HFF-Myc (cell line): ENCODE data around the gene FHL1.

Experiments
- DNase-seq: peaks from one replicate; pipeline ENCODE4 v3.0.0-alpha.2; 2011; ENCODE audit warnings: low read depth; ENCODE audit errors: extremely low read depth
- H3K4me3 ChIP-seq: replicated peaks from 2 replicates; pipeline ENCODE4 v1.5.1; 2011; ENCODE audit warnings: low read depth, mild to moderate bottlenecking, control low read depth, low read length
- TF ChIP-seq, protein P1 (sequence below): IDR thresholded peaks from 2 replicates; pipeline ENCODE4 v1.5.1; 2012; ENCODE audit warnings: mild to moderate bottlenecking, low read depth, low read length, control low read depth; ENCODE audit errors: missing control alignments

The FHL1 gene

DNA sequence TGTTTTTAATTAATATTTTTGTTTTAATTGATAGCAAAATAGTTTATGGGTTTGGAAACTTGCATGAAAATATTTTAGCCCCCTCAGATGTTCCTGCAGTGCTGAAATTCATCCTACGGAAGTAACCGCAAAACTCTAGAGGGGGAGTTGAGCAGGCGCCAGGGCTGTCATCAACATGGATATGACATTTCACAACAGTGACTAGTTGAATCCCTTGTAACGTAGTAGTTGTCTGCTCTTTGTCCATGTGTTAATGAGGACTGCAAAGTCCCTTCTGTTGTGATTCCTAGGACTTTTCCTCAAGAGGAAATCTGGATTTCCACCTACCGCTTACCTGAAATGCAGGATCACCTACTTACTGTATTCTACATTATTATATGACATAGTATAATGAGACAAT, 63.5 kb downstream of the FHL1 start:
- TF ChIP-seq, protein P1, sequence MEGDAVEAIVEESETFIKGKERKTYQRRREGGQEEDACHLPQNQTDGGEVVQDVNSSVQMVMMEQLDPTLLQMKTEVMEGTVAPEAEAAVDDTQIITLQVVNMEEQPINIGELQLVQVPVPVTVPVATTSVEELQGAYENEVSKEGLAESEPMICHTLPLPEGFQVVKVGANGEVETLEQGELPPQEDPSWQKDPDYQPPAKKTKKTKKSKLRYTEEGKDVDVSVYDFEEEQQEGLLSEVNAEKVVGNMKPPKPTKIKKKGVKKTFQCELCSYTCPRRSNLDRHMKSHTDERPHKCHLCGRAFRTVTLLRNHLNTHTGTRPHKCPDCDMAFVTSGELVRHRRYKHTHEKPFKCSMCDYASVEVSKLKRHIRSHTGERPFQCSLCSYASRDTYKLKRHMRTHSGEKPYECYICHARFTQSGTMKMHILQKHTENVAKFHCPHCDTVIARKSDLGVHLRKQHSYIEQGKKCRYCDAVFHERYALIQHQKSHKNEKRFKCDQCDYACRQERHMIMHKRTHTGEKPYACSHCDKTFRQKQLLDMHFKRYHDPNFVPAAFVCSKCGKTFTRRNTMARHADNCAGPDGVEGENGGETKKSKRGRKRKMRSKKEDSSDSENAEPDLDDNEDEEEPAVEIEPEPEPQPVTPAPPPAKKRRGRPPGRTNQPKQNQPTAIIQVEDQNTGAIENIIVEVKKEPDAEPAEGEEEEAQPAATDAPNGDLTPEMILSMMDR = no peak
- no peak for DNase-seq
- no peak overlapping the region for H3K4me3 ChIP-seq

DNA sequence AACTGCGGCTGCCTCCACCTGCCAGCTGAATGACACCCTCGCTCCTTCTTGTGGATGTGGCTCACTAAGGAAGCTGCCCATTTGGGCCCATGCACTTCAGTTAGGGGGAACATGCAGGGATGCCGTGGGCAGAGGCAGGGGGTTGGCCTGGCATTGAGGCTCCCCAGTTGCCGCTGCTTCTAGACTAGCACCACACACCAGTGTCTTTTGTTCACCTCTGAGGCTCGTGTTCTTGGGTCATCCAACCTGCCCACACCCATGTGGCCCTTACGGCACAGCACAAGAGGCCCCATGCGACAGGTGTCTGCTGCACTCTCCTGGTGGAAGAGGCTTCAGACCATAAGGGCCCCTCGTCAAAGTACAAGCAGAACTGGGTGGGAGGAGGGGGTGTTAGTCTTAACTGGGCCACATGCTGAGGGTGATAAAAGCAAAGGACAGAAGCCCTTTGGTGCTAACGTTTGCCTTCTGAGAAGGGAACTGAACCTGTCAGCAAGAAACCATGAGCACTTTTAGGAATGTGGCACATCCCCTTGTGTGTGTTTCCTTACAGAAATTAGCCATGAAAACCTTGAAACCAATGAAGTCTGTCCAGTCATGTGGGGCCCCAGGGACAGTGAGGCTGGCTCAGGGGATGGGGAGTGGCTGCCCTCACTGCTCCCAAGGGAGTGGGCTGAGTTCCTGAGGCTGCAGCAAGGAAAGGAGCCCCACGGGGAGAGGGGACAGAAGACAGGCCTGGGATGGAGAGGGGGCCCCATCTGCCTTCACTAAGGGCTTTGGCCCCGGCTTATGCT, 64.6 kb downstream of the FHL1 start:
- no peak overlapping the region for H3K4me3 ChIP-seq
- DNase-seq = no peak
- TF ChIP-seq, protein P1 = no peak

DNA sequence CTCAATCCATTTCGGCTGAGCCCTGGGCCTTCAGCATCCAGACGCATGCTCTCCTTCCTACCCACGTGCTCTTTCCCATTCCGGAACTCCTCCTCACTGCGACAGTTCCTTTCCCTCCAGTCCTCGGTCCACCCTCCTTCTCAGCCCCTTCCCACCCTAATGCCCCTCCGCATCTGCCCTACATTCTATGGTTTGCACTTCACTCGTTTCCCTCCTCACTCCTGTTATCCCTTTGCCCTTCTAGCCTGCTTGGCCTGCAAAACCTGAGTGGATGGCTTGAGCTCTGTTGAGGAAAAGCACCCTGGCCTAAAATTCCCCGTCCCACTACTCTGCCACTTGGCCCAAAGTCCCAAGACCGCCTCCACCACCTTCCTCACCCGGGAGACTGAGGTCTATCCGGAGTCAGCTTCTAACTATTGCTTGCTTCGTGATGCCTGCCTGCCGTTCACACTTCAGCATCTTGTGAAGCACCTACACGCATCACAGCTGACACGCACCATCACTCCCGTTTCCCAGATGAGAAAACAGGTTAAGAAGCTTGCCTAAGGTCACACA, 65.3 kb downstream of the FHL1 start:
- TF ChIP-seq, protein P1 = no peak
- no peak overlapping the region for H3K4me3 ChIP-seq
- no peak for DNase-seq

DNA sequence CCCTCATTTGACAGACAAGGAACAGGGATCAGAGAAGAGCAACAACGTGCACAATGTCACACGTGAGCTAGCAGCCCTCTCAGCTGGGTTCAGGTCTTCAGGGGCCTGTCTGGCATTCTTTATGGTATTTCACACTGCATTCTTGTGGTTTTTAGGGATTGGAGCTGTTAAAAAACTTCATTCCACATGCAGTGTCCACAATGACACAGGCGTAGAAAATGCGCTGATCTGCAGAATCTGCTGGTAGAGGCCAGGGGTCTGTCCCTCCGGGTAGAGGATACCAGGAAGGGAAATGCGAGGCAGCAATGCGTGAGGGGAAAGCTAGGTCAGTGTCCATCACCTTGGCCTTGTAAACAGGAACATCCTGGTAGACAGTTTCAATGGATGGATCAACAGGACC, 67.2 kb downstream of the FHL1 start:
- TF ChIP-seq, protein P1 = no peak
- no peak overlapping the region for H3K4me3 ChIP-seq
- peak; percentile 68 for DNase-seq

DNA sequence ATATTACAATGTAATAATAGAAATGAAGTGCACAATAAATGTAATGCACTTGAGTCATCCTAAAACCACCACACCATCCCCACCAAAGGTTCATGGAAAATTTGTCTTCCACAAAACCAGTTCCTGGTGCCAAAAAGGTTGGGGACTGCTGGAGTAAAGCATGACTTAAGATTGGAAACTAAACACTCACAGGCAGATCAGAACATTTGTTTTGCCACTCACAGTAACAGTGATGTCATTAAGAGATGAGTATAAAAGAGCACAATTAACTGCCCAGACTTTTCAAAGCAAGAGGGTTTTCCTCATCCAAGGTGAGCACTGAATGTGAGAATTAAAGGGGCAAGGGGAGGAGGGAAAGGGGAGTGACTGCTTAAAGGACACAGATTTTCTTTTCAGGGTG, 68.2 kb downstream of the FHL1 start:
- no peak overlapping the region for H3K4me3 ChIP-seq
- no peak for DNase-seq
- TF ChIP-seq, protein P1 = no peak

DNA sequence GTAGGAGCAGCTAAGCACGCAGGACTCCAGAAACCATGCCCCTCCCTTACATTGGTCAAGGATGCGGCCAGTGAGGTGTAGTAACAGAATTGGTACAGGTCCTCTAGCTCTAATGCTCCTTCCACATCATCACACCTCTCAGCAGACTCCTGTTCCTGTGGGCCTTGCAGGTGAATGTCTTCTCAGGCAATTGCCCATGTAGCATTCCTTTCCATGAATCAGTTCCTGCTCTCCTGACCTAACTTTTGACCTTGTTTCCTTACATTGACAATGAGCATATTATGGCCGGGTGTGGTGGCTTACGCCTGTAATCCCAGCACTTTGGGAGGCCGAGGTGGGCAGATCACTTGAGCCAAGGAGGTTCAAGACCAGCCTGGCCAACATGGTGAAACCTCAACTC, 72.6 kb downstream of the FHL1 start:
- DNase-seq = no peak
- no peak overlapping the region for H3K4me3 ChIP-seq
- TF ChIP-seq, protein P1 = no peak

DNA sequence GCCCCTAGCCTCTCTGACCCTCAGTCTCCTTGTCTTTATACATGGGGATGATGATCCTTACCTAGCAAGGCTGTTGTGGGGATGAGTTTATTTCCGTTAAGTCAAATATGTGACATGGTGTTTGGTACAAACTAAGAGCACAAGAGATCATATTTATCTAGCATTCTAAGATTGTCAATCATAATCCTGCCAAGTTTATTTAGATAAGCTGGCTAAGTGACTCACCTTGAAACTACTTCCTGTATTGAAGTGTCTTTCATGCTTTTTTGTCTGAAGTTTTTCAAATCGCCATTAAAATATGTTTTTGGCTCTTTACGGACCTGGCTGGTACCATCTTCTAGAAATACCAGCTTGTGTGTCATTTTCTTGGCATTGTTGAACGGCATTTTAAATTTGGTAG, 73.2 kb downstream of the FHL1 start:
- DNase-seq = no peak
- TF ChIP-seq, protein P1 = no peak
- no peak overlapping the region for H3K4me3 ChIP-seq
